ENCODE measurements around the gene TLK1. TPM values are rescaled to one million over a fixed set of nuclear protein-coding genes. Genes with fewer than 3 reads are reported as not detected.

TLK1 gene
- total RNA-seq, 2 experiments from 2014 or later = 53.9 to 56.0 TPM

DNA sequence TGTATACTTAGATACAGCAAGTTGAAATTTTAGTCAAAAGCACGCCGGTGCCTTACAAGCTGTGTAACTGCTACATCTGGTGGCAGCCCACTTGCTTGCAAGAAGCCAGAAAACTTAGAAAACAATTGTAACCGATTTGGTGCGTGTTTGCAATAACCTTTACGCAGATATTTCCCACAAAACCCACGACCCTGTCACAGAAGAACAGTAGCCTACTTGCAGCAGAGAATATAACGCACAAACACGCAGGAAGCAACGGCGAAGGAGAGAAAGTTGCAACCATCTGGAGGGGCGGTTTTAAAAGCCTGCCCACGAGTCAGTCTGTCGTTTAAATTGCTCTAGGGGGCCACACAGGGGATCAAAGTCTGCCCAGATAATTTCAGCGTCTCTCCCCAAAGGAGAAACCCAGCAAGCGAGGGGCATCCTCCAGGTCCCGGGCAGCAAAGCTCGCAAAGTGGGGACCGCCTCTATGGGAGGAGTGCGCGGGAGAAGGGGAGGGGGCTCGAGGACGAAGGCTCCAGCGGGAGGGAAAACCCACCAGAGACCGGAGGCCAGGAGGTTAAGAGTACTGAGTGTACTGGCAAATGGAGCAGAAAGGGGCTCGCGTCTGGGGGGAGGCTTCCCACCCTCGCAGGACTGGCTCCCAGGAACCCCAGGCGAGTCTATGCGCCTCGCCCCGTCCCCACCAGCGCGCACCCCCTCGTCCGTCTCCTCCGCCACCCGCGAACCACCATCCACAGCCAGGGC is 1.1 kb downstream of the TLK1 start:
- H3K4me3 Mint-ChIP-seq = peak overlapping the region; percentile 91
- CTCF ChIA-PET = interaction anchor here (0.9 to 3.1 kb wide), 8 partner anchors 12 to 187 kb away, joined by 3 to 19 read pairs (median 6); no protein-coding TSS in a partner anchor
- H3K9me3 Mint-ChIP-seq = no peaks in the 10 kb centered on the region
- intact Hi-C loops (cut with micrococcal nuclease) = loop anchor here (2.0 to 5.0 kb wide), 4 partner anchors 158 to 273 kb away; partner anchors contain the start of genes DCAF17 and METTL8
- TF ChIP-seq CTCF (IDR thresholded peaks at IDR 0.05) = peak; percentile 54
- peaks cover 1% of the 10 kb centered on the region for H3K36me3 Mint-ChIP-seq (ENCODE audit: low read depth)
- POLR2A ChIA-PET = interaction anchor here (0.6 to 2.2 kb wide), 13 partner anchors 10 to 274 kb away, joined by 3 to 5 read pairs (median 3); partner anchors contain the start of genes DCAF17 and METTL8
- peaks cover 54% of the 10 kb centered on the region for H3K4me1 Mint-ChIP-seq (ENCODE audit: low read depth)
- no peaks in the 10 kb centered on the region for H3K27me3 Mint-ChIP-seq
- ATAC-seq (peak; percentile 21), DNase-seq (peak; percentile 58)
- H3K27ac Mint-ChIP-seq = peak overlapping the region; percentile 96

DNA sequence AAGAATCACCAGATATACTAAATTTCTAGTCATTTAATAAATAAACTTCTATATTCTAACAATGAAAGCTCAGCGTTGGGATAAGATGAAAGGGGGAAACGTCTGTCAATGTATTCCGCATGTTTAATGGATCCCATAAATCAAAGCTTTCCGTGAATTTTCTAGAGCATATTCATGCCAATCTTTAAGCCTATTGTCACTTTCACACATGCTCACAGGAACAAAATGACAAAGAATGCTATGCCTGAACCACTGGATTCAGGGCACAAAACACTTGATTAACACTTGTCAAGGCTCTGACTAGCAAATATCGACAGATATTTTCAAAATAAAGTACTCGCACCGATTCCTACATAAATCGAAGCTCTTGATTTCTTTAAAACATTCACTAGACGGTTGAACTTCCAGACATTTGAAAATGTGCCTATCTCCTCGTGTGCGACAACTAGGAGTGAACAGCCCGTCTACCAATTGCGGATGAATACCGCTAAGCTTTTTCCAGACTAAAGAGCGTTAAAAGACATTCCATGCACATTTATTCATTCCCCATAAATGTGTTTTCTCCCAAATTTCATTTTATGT is 1.8 kb downstream of the TLK1 start:
- Mint-ChIP-seq H3K9me3 (no peaks in the 10 kb centered on the region), H3K27me3 (no peaks in the 10 kb centered on the region), H3K4me3 (peak overlapping the region; percentile 91), H3K27ac (peak overlapping the region; percentile 96), H3K36me3 (ENCODE audit: low read depth) (peaks cover 1% of the 10 kb centered on the region), H3K4me1 (ENCODE audit: low read depth) (peaks cover 59% of the 10 kb centered on the region)
- CTCF ChIA-PET = interaction anchor here (0.7 to 3.1 kb wide), 11 partner anchors 12 to 257 kb away, joined by 3 to 19 read pairs (median 4); no protein-coding TSS in a partner anchor
- ATAC-seq = no peak
- POLR2A ChIA-PET = interaction anchor here (0.6 to 2.2 kb wide), 12 partner anchors 8 to 274 kb away, joined by 3 to 5 read pairs (median 3); no protein-coding TSS in a partner anchor
- no peak for TF ChIP-seq CTCF (IDR thresholded peaks at IDR 0.05)
- DNase-seq = no peak
- intact Hi-C loops (cut with micrococcal nuclease) = loop anchor here (2.0 to 5.0 kb wide), 3 partner anchors 186 to 273 kb away; partner anchors contain the start of genes DCAF17 and METTL8

DNA sequence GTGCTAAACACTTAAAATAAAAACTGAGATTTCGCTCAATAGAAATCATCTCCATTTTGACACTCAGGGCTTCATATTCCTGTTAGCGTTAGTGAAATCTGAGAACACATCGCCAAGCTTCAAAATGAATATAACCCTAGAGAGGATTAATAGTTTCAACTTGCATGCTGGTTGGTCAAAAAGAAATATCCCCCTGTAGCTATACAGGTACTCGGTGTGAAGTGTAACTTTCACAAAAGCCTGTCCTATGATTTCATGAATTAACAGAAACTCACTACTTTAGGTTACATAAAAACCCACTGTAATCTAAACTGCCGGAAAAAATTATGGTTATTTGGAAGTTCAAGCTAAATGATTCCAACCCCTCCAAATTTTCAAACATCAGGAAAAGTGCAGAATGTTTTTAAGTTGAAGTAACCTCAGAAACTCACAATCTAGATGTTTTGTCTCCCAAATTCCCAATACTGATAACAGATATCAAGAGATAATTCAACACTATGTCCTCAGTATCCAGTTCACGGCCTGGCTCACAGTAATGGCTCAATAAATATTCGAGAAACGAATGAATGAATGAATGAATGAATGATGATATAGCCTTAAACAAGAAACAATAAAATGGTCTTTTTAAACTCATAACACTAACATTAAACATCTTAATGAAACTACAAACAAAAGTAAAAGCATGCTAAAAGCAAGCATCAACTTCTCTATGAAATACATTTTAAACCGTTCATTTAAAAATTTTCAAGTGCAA is 2.5 kb downstream of the TLK1 start:
- Mint-ChIP-seq H3K9me3 (no peaks in the 10 kb centered on the region), H3K4me3 (peak overlapping the region; percentile 91), H3K4me1 (ENCODE audit: low read depth) (peaks cover 56% of the 10 kb centered on the region), H3K27me3 (no peaks in the 10 kb centered on the region), H3K27ac (no peak overlapping the region), H3K36me3 (ENCODE audit: low read depth) (peaks cover 1% of the 10 kb centered on the region)
- CTCF ChIA-PET = interaction anchor here (0.7 to 3.1 kb wide), 12 partner anchors 11 to 258 kb away, joined by 3 to 19 read pairs (median 4); no protein-coding TSS in a partner anchor
- intact Hi-C loops (cut with micrococcal nuclease) = loop anchor here (2.0 to 5.0 kb wide), 3 partner anchors 185 to 274 kb away; partner anchors contain the start of genes DCAF17 and METTL8
- no peak for TF ChIP-seq CTCF (IDR thresholded peaks at IDR 0.05)
- POLR2A ChIA-PET = interaction anchor here (0.6 to 2.2 kb wide), 8 partner anchors 8 to 276 kb away, joined by 3 to 5 read pairs (median 3); partner anchors contain the start of genes DCAF17 and METTL8
- ATAC-seq = no peak
- no peak for DNase-seq

DNA sequence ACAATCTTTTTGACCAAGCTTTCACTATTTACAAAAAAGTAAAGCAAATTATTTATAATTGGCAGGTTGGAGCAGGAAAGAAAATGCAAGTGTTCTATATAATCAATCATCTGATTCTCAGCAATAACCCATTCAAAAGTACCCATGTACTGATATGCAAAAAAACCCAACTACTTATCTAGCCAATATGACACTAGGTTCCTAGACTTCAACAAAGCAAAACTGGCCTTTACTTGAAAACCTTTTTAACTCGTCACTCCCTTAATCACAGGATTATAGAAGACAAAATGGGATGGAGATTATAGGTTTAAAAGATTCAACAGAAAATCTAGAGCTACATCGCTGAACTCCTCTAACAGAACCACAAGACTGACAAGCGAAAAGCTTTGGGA is 3.6 kb downstream of the TLK1 start:
- H3K4me1 Mint-ChIP-seq (ENCODE audit: low read depth) = peaks cover 55% of the 10 kb centered on the region
- H3K27me3 Mint-ChIP-seq = no peaks in the 10 kb centered on the region
- H3K36me3 Mint-ChIP-seq (ENCODE audit: low read depth) = peaks cover 1% of the 10 kb centered on the region
- H3K9me3 Mint-ChIP-seq = no peaks in the 10 kb centered on the region
- peak overlapping the region; percentile 36 for H3K4me3 Mint-ChIP-seq
- no peak for TF ChIP-seq CTCF (IDR thresholded peaks at IDR 0.05)
- POLR2A ChIA-PET = interaction anchor here (0.7 to 1.3 kb wide), 3 partner anchors 10 to 277 kb away, joined by 3 to 4 read pairs (median 3); partner anchors contain the start of genes DCAF17 and METTL8
- CTCF ChIA-PET = interaction anchor here (0.7 to 2.7 kb wide), 4 partner anchors 16 to 184 kb away, joined by 3 to 10 read pairs (median 6); no protein-coding TSS in a partner anchor
- intact Hi-C loops (cut with micrococcal nuclease) = loop anchor here (5.0 kb wide), 2 partner anchors 260 to 275 kb away; partner anchors contain the start of genes DCAF17 and METTL8
- H3K27ac Mint-ChIP-seq = no peak overlapping the region
- ATAC-seq (no peak), DNase-seq (no peak)
